Measurements from ENCODE around the gene ARPC2.
"Not testable (repeated sequence)": the region's sequence is repeated elsewhere in the genome, so short reads cannot be mapped to it uniquely, and the experiment has no call there.

The ARPC2 gene

DNA sequence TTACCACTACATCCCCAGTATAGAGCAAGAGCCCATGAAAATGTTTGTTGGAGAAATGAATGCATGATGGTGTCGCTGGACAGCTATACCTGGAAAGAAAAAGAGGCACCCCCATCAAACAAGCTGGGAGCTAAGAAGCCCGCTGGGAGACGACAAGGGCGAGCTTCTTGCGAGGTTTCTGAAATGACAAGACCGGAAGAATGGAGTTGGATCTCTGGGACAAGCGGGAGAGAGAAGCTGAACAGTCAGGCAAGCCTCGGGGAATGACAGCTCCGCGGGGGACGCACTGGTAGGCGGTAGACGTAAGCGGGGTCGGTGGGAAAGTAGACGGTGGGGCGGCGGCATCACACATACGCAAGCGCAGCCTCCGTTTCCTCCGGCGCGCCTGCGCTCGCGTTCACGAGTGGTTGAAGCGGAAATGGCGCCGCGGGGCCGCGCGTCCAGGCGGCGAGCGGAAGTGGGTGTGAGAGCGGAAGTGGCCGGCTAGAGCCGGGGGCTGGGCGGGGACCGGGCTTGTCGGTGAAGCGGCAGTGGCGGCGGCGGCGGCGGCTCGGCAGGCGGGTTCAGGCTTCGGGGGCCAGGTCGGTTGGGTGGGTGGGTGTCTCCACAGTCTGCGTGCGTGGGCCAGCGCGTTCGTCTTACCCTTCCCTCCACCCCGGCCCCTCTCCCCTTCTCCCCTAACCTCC lies at the start of gene ARPC2:
Gene ARPC2, plus strand, starts transcription at position 516 of the 686 bp plus-strand sequence. CDS start 282 bp downstream, outside the sequence.
- peak; percentile 98 for DNase-seq

GRCh38 chr2:218168016-218168415 lies 49.0 kb upstream of the ARPC2 start:
- no peak for DNase-seq

DNA sequence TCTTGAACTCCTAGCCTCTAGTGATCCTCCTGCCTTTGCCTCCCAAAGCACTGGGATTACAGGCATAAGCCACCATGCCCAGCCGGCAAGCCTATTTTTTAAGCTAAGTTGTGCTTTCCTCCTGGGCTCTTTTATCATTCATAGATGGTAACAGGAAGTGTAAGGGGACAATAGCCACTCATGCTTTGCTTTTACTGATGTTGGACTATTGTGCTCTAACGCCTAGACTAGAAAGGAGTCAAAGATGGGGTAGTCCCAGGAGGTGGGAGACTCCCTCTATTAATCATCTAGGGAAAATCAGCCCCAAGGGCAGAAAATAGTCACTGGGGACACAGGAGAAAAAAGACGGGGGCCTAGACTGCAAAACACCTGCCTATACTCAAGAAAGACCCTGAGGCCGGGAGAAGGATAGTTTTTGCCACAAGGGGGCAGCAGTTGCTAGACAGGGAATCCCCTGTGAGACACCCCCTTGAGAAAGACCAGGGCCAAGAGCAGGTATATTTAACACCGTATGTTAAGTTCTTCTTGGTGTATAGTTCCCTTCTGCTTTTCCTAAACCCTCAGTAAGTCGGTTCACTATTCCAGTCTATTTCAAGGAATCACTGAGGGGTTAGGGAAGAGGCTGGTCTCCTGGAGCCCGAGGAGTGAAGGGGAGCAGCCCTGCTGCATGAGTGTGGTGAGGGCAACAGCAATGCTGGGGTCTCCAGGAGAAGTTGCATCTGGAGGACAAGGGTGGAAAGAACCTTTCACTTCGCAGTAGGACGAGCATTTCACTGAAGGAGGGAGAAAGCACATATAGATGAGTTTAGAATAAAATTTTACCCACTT lies 48.1 kb upstream of the ARPC2 start:
- DNase-seq = peak; percentile 85

DNA sequence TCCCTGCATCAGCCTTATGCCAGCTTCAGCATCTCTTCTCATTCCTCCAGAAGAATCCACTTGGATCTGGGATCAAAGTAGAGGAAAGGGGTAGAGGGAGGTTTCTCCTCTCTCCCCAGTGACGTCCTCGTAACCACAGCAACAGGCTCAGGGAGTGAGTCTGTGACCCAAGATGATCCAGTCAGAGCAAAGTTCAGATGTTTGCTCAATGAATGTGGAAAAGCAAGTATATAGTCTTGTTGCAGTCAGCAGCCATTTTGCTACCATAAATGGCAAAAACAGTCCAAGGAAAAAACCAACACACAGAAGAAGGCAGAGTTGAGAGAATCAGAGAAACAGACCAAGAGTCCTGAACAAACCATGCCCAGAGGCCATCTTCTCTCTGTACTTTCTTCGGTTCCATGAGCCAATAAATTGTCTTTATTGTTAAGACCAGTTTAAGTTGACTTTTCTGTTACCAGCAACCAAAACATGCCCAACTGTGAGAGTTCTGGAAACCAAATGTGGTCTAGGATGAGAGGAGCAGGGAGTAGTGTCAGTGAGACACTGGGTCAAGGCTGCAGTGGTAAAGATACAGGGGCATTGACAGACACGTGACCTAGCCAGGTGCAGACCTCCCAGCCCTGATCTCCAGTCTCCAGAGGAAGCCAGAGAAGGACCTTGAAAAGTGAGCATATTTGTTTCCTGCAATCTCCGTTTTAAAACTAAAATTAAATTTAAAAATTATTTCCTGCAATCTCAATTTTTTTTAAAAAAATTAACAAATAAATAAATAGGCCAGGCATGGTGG lies 47.0 kb upstream of the ARPC2 start:
- no peak for DNase-seq

- not testable (repeated sequence) for DNase-seq
Measured at GRCh38 chr2:218171744-218172143, 45.2 kb upstream of the ARPC2 start.

- DNase-seq = no peak
Measured at GRCh38 chr2:218172845-218173244, 44.1 kb upstream of the ARPC2 start.

GRCh38 chr2:218179782-218180181 lies 37.2 kb upstream of the ARPC2 start:
- no peak for DNase-seq

GRCh38 chr2:218180467-218181114 lies 36.4 kb upstream of the ARPC2 start:
- no peak for DNase-seq

- no peak for DNase-seq
Measured at GRCh38 chr2:218184331-218184730, 32.7 kb upstream of the ARPC2 start.

GRCh38 chr2:218186355-218186766 lies 30.6 kb upstream of the ARPC2 start:
- DNase-seq = peak; percentile 86

DNA sequence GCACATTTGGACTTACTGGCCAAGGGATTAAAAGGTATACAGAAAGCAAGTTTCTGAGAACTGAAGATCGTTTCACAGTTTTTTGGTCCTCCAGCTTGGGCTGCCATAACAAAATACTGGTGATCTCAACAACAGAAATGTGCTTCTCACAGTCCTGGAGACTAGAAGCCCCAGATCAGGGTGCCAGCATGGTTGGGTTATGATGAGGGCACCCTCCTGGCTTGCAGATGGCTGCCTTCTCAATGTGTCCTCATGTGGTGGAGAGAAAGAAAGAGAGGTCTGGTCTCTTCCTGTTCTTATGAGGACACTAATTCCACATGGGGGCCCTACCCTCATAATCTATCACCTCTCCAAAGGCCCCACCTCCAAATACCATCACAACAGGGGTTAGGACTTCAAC lies 30.1 kb upstream of the ARPC2 start:
- no peak for DNase-seq

GRCh38 chr2:218187296-218188015 lies 29.5 kb upstream of the ARPC2 start:
- DNase-seq = no peak

DNA sequence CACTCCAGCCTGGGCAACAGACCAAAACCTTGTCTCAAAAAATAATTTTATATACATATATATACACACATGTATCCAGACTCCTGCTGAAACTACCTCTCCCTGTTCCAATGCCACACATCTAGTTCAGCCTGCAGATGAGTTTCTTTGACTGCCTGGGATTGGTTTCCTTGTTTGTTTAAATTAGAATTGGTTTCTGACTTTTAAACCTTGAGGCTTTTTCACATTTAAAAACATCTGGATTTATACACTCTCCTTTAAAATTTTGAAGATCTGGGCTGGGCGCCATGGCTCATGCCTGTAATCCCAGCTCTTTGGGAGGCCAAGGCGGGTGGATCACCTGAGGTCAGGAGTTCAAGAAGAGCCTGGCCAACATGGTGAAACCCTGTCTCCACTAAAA lies 28.5 kb upstream of the ARPC2 start:
- no peak for DNase-seq

GRCh38 chr2:218192902-218193430 lies 24.0 kb upstream of the ARPC2 start:
- no peak for DNase-seq

- DNase-seq = no peak
Measured at GRCh38 chr2:218193701-218194100, 23.3 kb upstream of the ARPC2 start.

- DNase-seq = no peak
Measured at GRCh38 chr2:218194880-218195279, 22.1 kb upstream of the ARPC2 start.

GRCh38 chr2:218196974-218197373 lies 20.0 kb upstream of the ARPC2 start:
- DNase-seq = no peak

DNA sequence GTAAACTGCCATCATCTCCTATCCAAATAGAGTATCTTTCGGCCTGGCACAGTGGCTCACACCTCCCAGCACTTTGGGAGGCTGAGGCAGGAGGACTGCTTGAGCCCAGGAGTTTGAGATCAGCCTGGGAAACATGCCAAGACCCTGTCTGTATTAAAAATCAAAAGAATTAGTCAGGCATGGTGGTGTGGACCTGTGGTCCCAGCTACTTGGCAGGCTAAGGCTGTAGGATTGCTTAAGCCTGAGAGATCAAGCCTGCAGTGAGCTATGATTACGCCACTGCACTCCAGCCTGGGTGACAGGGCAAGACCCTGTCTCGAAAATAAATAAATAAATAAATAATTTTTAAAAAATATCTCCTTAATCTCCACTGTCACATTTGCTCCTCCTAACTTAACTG lies 14.7 kb upstream of the ARPC2 start:
- DNase-seq = no peak

- DNase-seq = no peak
Measured at GRCh38 chr2:218209078-218209477, 7.9 kb upstream of the ARPC2 start.

GRCh38 chr2:218214116-218214515 lies 2.9 kb upstream of the ARPC2 start:
- no peak for DNase-seq

- DNase-seq = no peak
Measured at GRCh38 chr2:218216336-218216673, 684 bp upstream of the ARPC2 start.

Measured in activated effector memory CD4-positive, alpha-beta T cell treated with anti-CD3 and anti-CD28 coated beads, Interleukin-2, amount 50 U/mL, for 16 hours (primary cell).